Left lobe of liver (tissue), 2 donors: ENCODE results near the gene NKAIN2. TPM values are rescaled to one million over a fixed set of nuclear protein-coding genes. Genes with fewer than 3 reads are reported as not detected.
"Not testable (repeated sequence)": the region's sequence is repeated elsewhere in the genome, so short reads cannot be mapped to it uniquely, and the experiment has no call there.

ENCODE experiments used
- ATAC-seq: fragments of 200-7000 bp; cut with Tn5 transposase; one replicate; pipeline ENCODE4 v1.9.1; 2020; ENCODE audit warnings: mild to moderate bottlenecking, moderate library complexity
- DNase-seq: peaks from one replicate; pipeline ENCODE4 v3.0.0-alpha.2; 2020; ENCODE audit warnings: low spot score
- total RNA-seq: library from RNA; stranded (reverse); gene quantifications from one replicate; pipeline ENCODE4 v1.2.1, GENCODE V29; 2021
- donor health status: DM: no; HTN: no; CAD: no; lungs with moderate emphysema.
- donor health status: DM: no; HTN: yes; CAD: no.

The NKAIN2 gene
- total RNA-seq, 1 donor from 2014 or later = not detected

- ATAC-seq (peak; percentile 85), DNase-seq (no peak)
Observed at GRCh38 chr6:123956492-123957139, 153.0 kb downstream of the NKAIN2 start.

GRCh38 chr6:123962508-123962907 lies 158.8 kb downstream of the NKAIN2 start:
- ATAC-seq = peak; percentile 92
- peak; percentile 94 for DNase-seq

- peak; percentile 29 for ATAC-seq
- no peak for DNase-seq
Observed at GRCh38 chr6:123965894-123966293, 162.2 kb downstream of the NKAIN2 start.

- ATAC-seq (no peak), DNase-seq (no peak)
Observed at GRCh38 chr6:123966618-123967017, 163.0 kb downstream of the NKAIN2 start.

GRCh38 chr6:123967905-123968304 lies 164.2 kb downstream of the NKAIN2 start:
- no peak for ATAC-seq
- DNase-seq = no peak

GRCh38 chr6:123972600-123973294 lies 169.1 kb downstream of the NKAIN2 start:
- DNase-seq (no peak), ATAC-seq (peak; percentile 94)

- ATAC-seq (no peak), DNase-seq (no peak)
Observed at GRCh38 chr6:123980311-123980710, 176.6 kb downstream of the NKAIN2 start.

GRCh38 chr6:123986938-123987337 lies 183.3 kb downstream of the NKAIN2 start:
- no peak for DNase-seq
- no peak for ATAC-seq

GRCh38 chr6:123989918-123990317 lies 186.3 kb downstream of the NKAIN2 start:
- not testable (repeated sequence) for DNase-seq, ATAC-seq

- DNase-seq (no peak), ATAC-seq (no peak)
Observed at GRCh38 chr6:123990376-123990775, 186.7 kb downstream of the NKAIN2 start.

- peak; percentile 35 for ATAC-seq
- DNase-seq = no peak
Observed at GRCh38 chr6:123994168-123994567, 190.5 kb downstream of the NKAIN2 start.

- peak; percentile 73 for ATAC-seq
- DNase-seq = no peak
Observed at GRCh38 chr6:123994891-123995635, 191.4 kb downstream of the NKAIN2 start.

- DNase-seq (no peak), ATAC-seq (no peak)
Observed at GRCh38 chr6:123997223-123997622, 193.6 kb downstream of the NKAIN2 start.

- ATAC-seq (no peak), DNase-seq (no peak)
Observed at GRCh38 chr6:124002377-124003081, 198.9 kb downstream of the NKAIN2 start.

GRCh38 chr6:124007266-124007665 lies 203.6 kb downstream of the NKAIN2 start:
- DNase-seq = no peak
- ATAC-seq = no peak

GRCh38 chr6:124008000-124008987 lies 204.6 kb downstream of the NKAIN2 start:
- ATAC-seq (peak; percentile 100), DNase-seq (peak; percentile 65)

GRCh38 chr6:124008988-124009765 lies 205.5 kb downstream of the NKAIN2 start:
- no peak for DNase-seq
- ATAC-seq = no peak

- DNase-seq = no peak
- ATAC-seq = no peak
Observed at GRCh38 chr6:124010574-124010973, 206.9 kb downstream of the NKAIN2 start.

- DNase-seq (no peak), ATAC-seq (no peak)
Observed at GRCh38 chr6:124011180-124011579, 207.5 kb downstream of the NKAIN2 start.
